ENCODE results near the gene PCTP.

GRCh38 chr17:55820675-55821074, 69.8 kb downstream of the PCTP start:
- TF ChIP-seq CTCF (IDR thresholded peaks at IDR 0.05) (no peak), POLR2A (IDR thresholded peaks at IDR 0.05) (no peak), EP300 (IDR thresholded peaks at IDR 0.05) (no peak)
